ENCODE data around the gene DSTYK.

- TF ChIP-seq POLR2A (IDR thresholded peaks at IDR 0.05) (no peak), CTCF (IDR thresholded peaks at IDR 0.05) (no peak), EP300 (IDR thresholded peaks at IDR 0.05) (no peak)
These were observed 103.0 kb downstream of the DSTYK start for GRCh38 chr1:205108464-205108863.
